ENCODE measurements around the gene NPAS1. TPM values are rescaled to one million over a fixed set of nuclear protein-coding genes. Genes with fewer than 3 reads are reported as not detected.

The NPAS1 gene
- total RNA-seq, 1 experiment from 2014 or later, result 2.8 TPM

GRCh38 chr19:47027586-47028088, 8.0 kb downstream of the NPAS1 start:
- no peaks in the 10 kb centered on the region for H3K4me1 Mint-ChIP-seq (ENCODE audit: low read depth, unreplicated experiment)
- no peaks in the 10 kb centered on the region for H3K9me3 Mint-ChIP-seq (ENCODE audit: unreplicated experiment)
- peaks cover 10% of the 10 kb centered on the region; the same call in 1 of the 2 replicates for H3K4me1 ChIP-seq
- intact Hi-C loops (cut with micrococcal nuclease; ENCODE audit: unreplicated experiment), result no loop called here
- no peak overlapping the region for H3K4me3 ChIP-seq (ENCODE audit: low read depth, low read length)
- peaks cover 15% of the 10 kb centered on the region for H3K36me3 Mint-ChIP-seq (ENCODE audit: insufficient read depth, unreplicated experiment)
- H3K27ac Mint-ChIP-seq (ENCODE audit: unreplicated experiment), result no peak overlapping the region
- no peak overlapping the region for H3K4me3 Mint-ChIP-seq (ENCODE audit: unreplicated experiment)
- ChIA-PET CTCF (interaction anchor here (0.7 kb wide), 1 partner anchor 212 kb away, joined by 4 read pairs; no protein-coding TSS in a partner anchor), POLR2A (no interaction called here)
- no peak for DNase-seq
- H3K27me3 Mint-ChIP-seq (ENCODE audit: insufficient read depth, unreplicated experiment), result peaks cover 9% of the 10 kb centered on the region
- no peaks in the 10 kb centered on the region for H3K9me3 ChIP-seq
- peaks cover 1% of the 10 kb centered on the region for H3K27me3 ChIP-seq (replicated peaks; ENCODE audit: control insufficient read depth, insufficient read depth, low read length)
- TF ChIP-seq CTCF (IDR thresholded peaks at IDR 0.05; ENCODE audit: insufficient read depth in 1 of 2, low read depth in 1 of 2, low read length in 1 of 2, severe bottlenecking in 1 of 2, unreplicated experiment in 1 of 2), result no peak
- H3K36me3 ChIP-seq (ENCODE audit: control insufficient read depth, insufficient read depth, low read length), result no peaks in the 10 kb centered on the region
- BruUV-seq (replicated peaks), result no TSS peak

- POLR2A ChIA-PET, result no interaction called here
- H3K9me3 Mint-ChIP-seq (ENCODE audit: unreplicated experiment), result no peaks in the 10 kb centered on the region
- no peaks in the 10 kb centered on the region for H3K4me1 Mint-ChIP-seq (ENCODE audit: low read depth, unreplicated experiment)
- no peaks in the 10 kb centered on the region for H3K36me3 ChIP-seq (ENCODE audit: control insufficient read depth, insufficient read depth, low read length)
- no peak overlapping the region for H3K4me3 ChIP-seq (ENCODE audit: low read depth, low read length)
- TF ChIP-seq CTCF (IDR thresholded peaks at IDR 0.05; ENCODE audit: insufficient read depth in 1 of 2, low read depth in 1 of 2, low read length in 1 of 2, severe bottlenecking in 1 of 2, unreplicated experiment in 1 of 2), result no peak
- BruUV-seq (replicated peaks), result no TSS peak
- peaks cover 13% of the 10 kb centered on the region for H3K36me3 Mint-ChIP-seq (ENCODE audit: insufficient read depth, unreplicated experiment)
- intact Hi-C loops (cut with micrococcal nuclease; ENCODE audit: unreplicated experiment), result no loop called here
- no peak overlapping the region for H3K4me3 Mint-ChIP-seq (ENCODE audit: unreplicated experiment)
- H3K27ac Mint-ChIP-seq (ENCODE audit: unreplicated experiment), result no peak overlapping the region
- no peaks in the 10 kb centered on the region for H3K9me3 ChIP-seq
- no peak for DNase-seq
- peaks cover 7% of the 10 kb centered on the region; the same call in 1 of the 2 replicates for H3K4me1 ChIP-seq
- H3K27me3 ChIP-seq (replicated peaks; ENCODE audit: control insufficient read depth, insufficient read depth, low read length), result peaks cover 1% of the 10 kb centered on the region
- peaks cover 9% of the 10 kb centered on the region for H3K27me3 Mint-ChIP-seq (ENCODE audit: insufficient read depth, unreplicated experiment)
- CTCF ChIA-PET, result interaction anchor here (0.7 kb wide), 1 partner anchor 211 kb away, joined by 4 read pairs; no protein-coding TSS in a partner anchor
Measured at GRCh38 chr19:47028195-47028601, 8.6 kb downstream of the NPAS1 start.

- H3K4me1 Mint-ChIP-seq (ENCODE audit: low read depth, unreplicated experiment), result peaks cover 18% of the 10 kb centered on the region
- peak overlapping the region; percentile 39 for H3K4me3 Mint-ChIP-seq (ENCODE audit: unreplicated experiment)
- intact Hi-C loops (cut with micrococcal nuclease; ENCODE audit: unreplicated experiment), result loop anchor here (1.0 kb wide), 1 partner anchor 19 kb away; no protein-coding TSS in a partner anchor
- BruUV-seq (replicated peaks), result no TSS peak
- H3K9me3 Mint-ChIP-seq (ENCODE audit: unreplicated experiment), result no peaks in the 10 kb centered on the region
- H3K27me3 Mint-ChIP-seq (ENCODE audit: insufficient read depth, unreplicated experiment), result peaks cover 9% of the 10 kb centered on the region
- no peaks in the 10 kb centered on the region for H3K36me3 ChIP-seq (ENCODE audit: control insufficient read depth, insufficient read depth, low read length)
- no peak overlapping the region for H3K27ac Mint-ChIP-seq (ENCODE audit: unreplicated experiment)
- H3K36me3 Mint-ChIP-seq (ENCODE audit: insufficient read depth, unreplicated experiment), result peaks cover 31% of the 10 kb centered on the region
- peaks cover 5% of the 10 kb centered on the region; the same call in 1 of the 2 replicates for H3K4me1 ChIP-seq
- DNase-seq, result peak; percentile 84 to 88
- POLR2A ChIA-PET, result no interaction called here
- peak; percentile 88 to 97 for TF ChIP-seq CTCF (IDR thresholded peaks at IDR 0.05; ENCODE audit: insufficient read depth in 1 of 2, low read depth in 1 of 2, low read length in 1 of 2, severe bottlenecking in 1 of 2, unreplicated experiment in 1 of 2)
- no peak overlapping the region for H3K4me3 ChIP-seq (ENCODE audit: low read depth, low read length)
- CTCF ChIA-PET, result interaction anchor here (1.5 kb wide), 1 partner anchor 19 kb away, joined by 7 read pairs; no protein-coding TSS in a partner anchor
- no peaks in the 10 kb centered on the region for H3K9me3 ChIP-seq
- H3K27me3 ChIP-seq (replicated peaks; ENCODE audit: control insufficient read depth, insufficient read depth, low read length), result no peaks in the 10 kb centered on the region; the same call in 1 of the 2 replicates
Measured at GRCh38 chr19:47032171-47032811, 12.7 kb downstream of the NPAS1 start.
